Raji (cell line): Measurements from ENCODE around the gene OVOL2.

Experiments
- POLR2A ChIP-seq: IDR thresholded peaks from 2 replicates; pipeline ENCODE4 v1.6.1; 2011; ENCODE audit warnings: low read depth, low read length, control low read depth; ENCODE audit not compliant: insufficient read depth

Gene OVOL2

GRCh38 chr20:18005170-18005989, 52.3 kb downstream of the OVOL2 start:
- TF ChIP-seq POLR2A = no peak

- no peak for TF ChIP-seq POLR2A
Observed at GRCh38 chr20:18004384-18005031, 53.2 kb downstream of the OVOL2 start.

- no peak for TF ChIP-seq POLR2A
Observed at GRCh38 chr20:18003897-18004296, 53.8 kb downstream of the OVOL2 start.

- no peak for TF ChIP-seq POLR2A
Observed at GRCh38 chr20:18001131-18001921, 56.4 kb downstream of the OVOL2 start.

GRCh38 chr20:17999566-17999965, 58.1 kb downstream of the OVOL2 start:
- TF ChIP-seq POLR2A = no peak

GRCh38 chr20:17998446-17998845, 59.3 kb downstream of the OVOL2 start:
- TF ChIP-seq POLR2A = no peak

GRCh38 chr20:17995967-17996819, 61.5 kb downstream of the OVOL2 start:
- TF ChIP-seq POLR2A = no peak

GRCh38 chr20:17993546-17993945, 64.2 kb downstream of the OVOL2 start:
- TF ChIP-seq POLR2A = no peak

- no peak for TF ChIP-seq POLR2A
Observed at GRCh38 chr20:17992847-17993513, 64.7 kb downstream of the OVOL2 start.

- TF ChIP-seq POLR2A = no peak
Observed at GRCh38 chr20:17992224-17992637, 65.5 kb downstream of the OVOL2 start.

GRCh38 chr20:17990278-17990972, 67.3 kb downstream of the OVOL2 start:
- no peak for TF ChIP-seq POLR2A

GRCh38 chr20:17987988-17988387, 69.7 kb downstream of the OVOL2 start:
- no peak for TF ChIP-seq POLR2A

- TF ChIP-seq POLR2A = no peak
Observed at GRCh38 chr20:17985388-17986018, 72.2 kb downstream of the OVOL2 start.
